Neural crest cell (in vitro differentiated cells): Measurements from ENCODE around the gene PLXDC2. TPM values are rescaled to one million over a fixed set of nuclear protein-coding genes. Genes with fewer than 3 reads are reported as not detected.

Experiments used
- DNase-seq: peaks from one replicate; pipeline ENCODE4 v3.0.0; 2021; ENCODE audit warnings: low read depth, mixed read lengths, low spot score
- H3K27ac Mint-ChIP-seq: one replicate; pipeline ENCODE4 v1.8.0; 2021; ENCODE audit warnings: mild to moderate bottlenecking, mixed read lengths; ENCODE audit not compliant: unreplicated experiment
- H3K27me3 Mint-ChIP-seq: 2 replicates; pipeline ENCODE4 v1.8.0; 2021; ENCODE audit warnings: low read depth, mild to moderate bottlenecking, mixed read lengths
- H3K36me3 Mint-ChIP-seq: 2 replicates; pipeline ENCODE4 v1.8.0; 2021; ENCODE audit warnings: low read depth, mild to moderate bottlenecking, mixed read lengths
- H3K4me1 Mint-ChIP-seq: 2 replicates; pipeline ENCODE4 v1.8.0; 2021; ENCODE audit warnings: mixed read lengths
- H3K4me3 Mint-ChIP-seq: one replicate; pipeline ENCODE4 v1.8.0; 2021; ENCODE audit warnings: mild to moderate bottlenecking, mixed read lengths
- H3K9me3 Mint-ChIP-seq: 2 replicates; pipeline ENCODE4 v1.8.0; 2021; ENCODE audit warnings: mixed read lengths
- CTCF ChIP-seq: fragments of 200-600 bp; sonication (generic); conservative IDR thresholded peaks from 2 replicates; pipeline ENCODE4 v1.5.0; 2021; ENCODE audit warnings: antibody characterized with exemption, mild to moderate bottlenecking
- total RNA-seq: library from RNA; stranded (reverse); gene quantifications from 2 replicates; pipeline ENCODE4 v1.2.1, GENCODE V29; 2021

PLXDC2 gene
- total RNA-seq, 1 donor from 2014 or later, result 4.0 TPM

- Mint-ChIP-seq H3K27ac (no peak overlapping the region), H3K36me3 (no peaks in the 10 kb centered on the region), H3K4me1 (no peaks in the 10 kb centered on the region), H3K27me3 (no peaks in the 10 kb centered on the region), H3K9me3 (peaks cover 4% of the 10 kb centered on the region), H3K4me3 (no peak overlapping the region)
- no peak for DNase-seq
- TF ChIP-seq CTCF, result no peak
Measured at GRCh38 chr10:19918794-19919193, 102.6 kb downstream of the PLXDC2 start.

DNA sequence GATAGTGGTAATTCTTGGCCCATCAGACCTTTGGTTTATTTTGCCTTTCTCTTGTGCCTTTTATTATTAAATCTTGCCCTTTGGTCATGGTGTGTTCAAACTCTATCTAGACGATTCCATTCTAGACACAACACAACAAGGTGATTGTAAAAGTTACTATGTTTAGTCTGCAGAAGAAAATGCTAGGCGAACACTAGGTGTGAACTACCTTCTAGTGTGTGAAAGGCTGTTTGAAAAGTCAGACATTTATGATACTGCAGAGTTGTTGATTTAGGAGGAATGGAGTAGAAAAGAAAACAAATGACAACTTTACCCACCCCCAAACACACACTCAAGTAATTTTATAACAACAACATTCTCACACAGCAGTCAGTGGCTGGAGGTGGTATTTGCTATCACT lies 103.4 kb downstream of the PLXDC2 start:
- Mint-ChIP-seq H3K9me3 (peaks cover under 1% of the 10 kb centered on the region), H3K4me1 (no peaks in the 10 kb centered on the region), H3K4me3 (no peak overlapping the region), H3K27me3 (no peaks in the 10 kb centered on the region), H3K27ac (no peak overlapping the region), H3K36me3 (no peaks in the 10 kb centered on the region)
- DNase-seq, result no peak
- no peak for TF ChIP-seq CTCF

DNA sequence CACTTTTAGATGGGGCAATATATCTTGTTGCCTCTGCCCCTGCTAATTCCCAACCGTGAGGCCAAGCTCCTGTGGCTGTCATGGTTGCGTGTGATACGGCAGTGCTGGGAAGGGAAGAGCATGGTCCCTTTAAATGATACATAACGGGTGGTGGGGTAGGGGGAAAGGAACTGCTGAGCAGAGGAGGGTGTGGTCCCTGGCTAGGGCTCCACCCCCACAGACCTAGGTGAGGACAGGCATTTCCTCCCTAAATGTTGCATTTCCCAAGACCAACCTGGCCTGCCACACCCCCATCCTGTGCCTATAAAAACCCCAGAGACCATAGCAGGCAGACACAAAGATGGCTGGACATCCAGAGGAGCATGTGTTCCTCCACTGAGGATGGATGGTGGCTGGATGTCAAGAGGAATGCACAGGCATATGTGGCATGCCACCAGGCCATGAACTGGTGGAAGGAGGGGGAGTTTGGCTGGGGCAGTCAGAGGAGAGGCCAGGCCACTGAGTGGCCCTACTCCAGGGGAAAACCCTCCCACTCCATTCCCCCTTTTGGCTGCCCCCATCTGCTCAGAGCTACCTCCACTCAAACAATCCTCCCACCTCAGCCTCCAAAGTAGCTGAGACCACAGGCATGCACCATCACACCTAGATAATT lies 104.0 kb downstream of the PLXDC2 start:
- H3K4me3 Mint-ChIP-seq, result no peak overlapping the region
- H3K36me3 Mint-ChIP-seq, result no peaks in the 10 kb centered on the region
- H3K27ac Mint-ChIP-seq, result no peak overlapping the region
- DNase-seq, result no peak
- no peak for TF ChIP-seq CTCF
- no peaks in the 10 kb centered on the region for H3K27me3 Mint-ChIP-seq
- H3K4me1 Mint-ChIP-seq, result no peaks in the 10 kb centered on the region
- no peaks in the 10 kb centered on the region for H3K9me3 Mint-ChIP-seq

- DNase-seq, result no peak
- H3K36me3 Mint-ChIP-seq, result no peaks in the 10 kb centered on the region
- no peaks in the 10 kb centered on the region for H3K4me1 Mint-ChIP-seq
- H3K4me3 Mint-ChIP-seq, result no peak overlapping the region
- no peak for TF ChIP-seq CTCF
- no peaks in the 10 kb centered on the region for H3K9me3 Mint-ChIP-seq
- H3K27ac Mint-ChIP-seq, result no peak overlapping the region
- no peaks in the 10 kb centered on the region for H3K27me3 Mint-ChIP-seq
Measured at GRCh38 chr10:19921300-19922140, 105.3 kb downstream of the PLXDC2 start.

DNA sequence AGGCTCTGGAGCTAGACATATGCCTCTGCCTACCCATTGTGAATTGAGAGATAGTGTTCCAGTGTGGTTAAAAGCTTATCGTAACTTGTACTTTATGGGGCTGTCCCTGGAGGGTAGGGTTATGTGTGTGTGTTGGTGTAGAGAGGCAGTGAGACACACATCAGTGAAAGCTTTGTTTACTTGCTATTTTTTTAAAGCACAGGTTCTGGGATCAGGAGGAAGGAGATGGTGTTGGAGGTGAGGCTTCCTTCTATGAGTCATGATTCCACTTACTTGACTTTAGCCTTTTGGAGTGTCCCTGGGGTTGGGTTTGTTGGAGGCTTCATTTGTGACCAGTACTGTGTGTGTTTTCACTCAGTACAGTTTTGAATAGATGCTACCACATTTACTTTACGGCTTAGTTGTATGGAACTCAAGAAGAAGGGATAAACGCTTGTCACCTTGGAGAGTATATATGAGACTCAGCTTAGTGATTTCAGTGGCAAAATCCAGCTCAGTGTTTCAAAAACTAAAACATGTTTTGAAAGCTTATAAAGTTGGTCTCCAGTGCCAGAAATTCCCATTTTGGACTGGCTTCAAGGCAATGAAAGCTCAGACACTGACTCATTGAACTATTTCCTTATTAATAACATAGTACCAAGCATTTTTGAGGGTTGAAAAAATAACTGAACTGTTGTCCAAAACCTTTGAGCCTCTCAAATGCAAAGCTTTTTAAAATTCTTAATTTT lies 106.2 kb downstream of the PLXDC2 start:
- H3K27me3 Mint-ChIP-seq, result no peaks in the 10 kb centered on the region
- no peaks in the 10 kb centered on the region for H3K4me1 Mint-ChIP-seq

More for the DNA sequence above, 106.2 kb downstream of the PLXDC2 start:
- DNase-seq, result no peak
- TF ChIP-seq CTCF, result no peak
- no peak overlapping the region for H3K4me3 Mint-ChIP-seq
- no peaks in the 10 kb centered on the region for H3K9me3 Mint-ChIP-seq
- no peak overlapping the region for H3K27ac Mint-ChIP-seq
- H3K36me3 Mint-ChIP-seq, result no peaks in the 10 kb centered on the region
